Right lobe of liver (tissue), 6 donors: ENCODE results near the gene IL17B. TPM values are rescaled to one million over a fixed set of nuclear protein-coding genes. Genes with fewer than 3 reads are reported as not detected.

Experiments used
- ATAC-seq, 4 donors: fragments of 200-7000 bp; cut with Tn5 transposase; one replicate each; pipeline ENCODE4 v1.9.1; 2020; ENCODE audit warnings: mild to moderate bottlenecking in 4 of 4, moderate library complexity in 4 of 4
- DNase-seq, 3 donors: peaks; one replicate each; pipeline ENCODE4 v3.0.0-alpha.2; 2020
- H3K27ac ChIP-seq, 3 donors: fragments of 200-600 bp; one replicate each; pipeline ENCODE4 v1.8.0; 2022
- H3K27me3 ChIP-seq, 2 donors: fragments of 200-600 bp; one replicate each; pipeline ENCODE4 v1.8.0; 2022
- H3K36me3 ChIP-seq, 4 donors: fragments of 200-600 bp; sonication (generic) in 1 of 4; one replicate each; pipeline versions ENCODE4 v1.5.1 to v1.8.0; 2017 to 2022; ENCODE audit warnings: control low read depth in 1 of 4
- H3K4me1 ChIP-seq, 4 donors: fragments of 200-600 bp; sonication (generic) in 1 of 4; one replicate each; pipeline versions ENCODE4 v1.5.1 to v1.8.0; 2017 to 2022; ENCODE audit warnings: control low read depth in 1 of 4
- H3K4me3 ChIP-seq, 3 donors: fragments of 200-600 bp; one replicate each; pipeline ENCODE4 v1.8.0; 2022
- H3K9me3 ChIP-seq, 4 donors: fragments of 200-600 bp; sonication (generic) in 1 of 4; one replicate each; pipeline versions ENCODE4 v1.5.1 to v1.8.0; 2017 to 2022; ENCODE audit warnings: control low read depth in 1 of 4
- CTCF ChIP-seq, 4 donors: fragments of 200-600 bp in 3 of 4; fragments of 450-650 bp in 1 of 4; IDR thresholded peaks; one replicate each; pipeline versions ENCODE4 v1.5.1 to v1.8.0; 2016 to 2022; ENCODE audit warnings: antibody characterized with exemption in 4 of 4, mild to moderate bottlenecking in 2 of 4
- POLR2A ChIP-seq: fragments of 450-650 bp; IDR thresholded peaks from one replicate; pipeline ENCODE4 v1.6.1; 2017; ENCODE audit warnings: antibody characterized with exemption, mild to moderate bottlenecking
- WGBS: methylation state at CpG from one replicate; pipeline ENCODE4 v1.1.6; 2018; ENCODE audit warnings: low coverage, low lambda C conversion rate; ENCODE audit not compliant: insufficient coverage; ENCODE audit errors: missing lambda C conversion rate; 5-methylcytosine and 5-hydroxymethylcytosine counted together
- intact Hi-C, 2 donors: fragments of 100-400 bp; cut with DNase I; formaldehyde crosslinking; loops; one replicate each; pipeline versions ENCODE4 v1.11.2 to v1.14.1; 2022
- total RNA-seq, 6 experiments: library from RNA; depleted of rRNA in 2 of 6; stranded (reverse); fragments of >200 nt in 2 of 6; fragmentation: NEBNext Ultra II Directional in 3 of 6; extraction: Animal tissue kit (Norgen Biotek cat#: 25700) in 3 of 6; gene quantifications; one replicate each; pipeline versions ENCODE4 v1.1.0 to v1.2.4, GENCODE V29; 2016 to 2023
- donor health status: DM: no; HTN: yes; CAD: no.
- donor health status: DM: no; HTN: no; CAD: no.
- donor health status: DM: no; HTN: no; CAD: no.
- donor health status: DM: no; HTN: yes; CAD: no.
- donor health status: DM: no; HTN: yes; CAD: no.

The IL17B gene
- total RNA-seq, 6 experiments from 2014 or later: not detected

- no peaks in the 10 kb centered on the region for H3K36me3 ChIP-seq
- TF ChIP-seq POLR2A (no peak), CTCF (IDR thresholded peaks at IDR 0.05) (no peak)
- no peak overlapping the region for H3K27ac ChIP-seq
- H3K4me3 ChIP-seq: no peak overlapping the region
- WGBS: 97% methylated on average over 5 of the region's 5 CpGs
- H3K9me3 ChIP-seq: no peaks in the 10 kb centered on the region
- DNase-seq (no peak), ATAC-seq (no peak)
- intact Hi-C loops: loop anchor here in 1 of 2 donors (5.0 kb wide), 2 partner anchors 42 to 187 kb away; no protein-coding TSS in a partner anchor
- no peaks in the 10 kb centered on the region for H3K4me1 ChIP-seq
- H3K27me3 ChIP-seq: no peaks in the 10 kb centered on the region
Measured at GRCh38 chr5:149379818-149380374, 804 bp upstream of the IL17B start.

- Histone ChIP-seq H3K36me3 (no peaks in the 10 kb centered on the region), H3K4me3 (no peak overlapping the region), H3K4me1 (no peaks in the 10 kb centered on the region), H3K27ac (no peak overlapping the region), H3K27me3 (no peaks in the 10 kb centered on the region), H3K9me3 (no peaks in the 10 kb centered on the region)
- no peak for ATAC-seq
- intact Hi-C loops: no loop called here
- no peak for DNase-seq
- WGBS: 42% methylated on average over 3 of the region's 5 CpGs
- no peak for TF ChIP-seq POLR2A
- no peak for TF ChIP-seq CTCF (IDR thresholded peaks at IDR 0.05)
Measured at GRCh38 chr5:149378241-149378820, 761 bp downstream of the IL17B start.

DNA sequence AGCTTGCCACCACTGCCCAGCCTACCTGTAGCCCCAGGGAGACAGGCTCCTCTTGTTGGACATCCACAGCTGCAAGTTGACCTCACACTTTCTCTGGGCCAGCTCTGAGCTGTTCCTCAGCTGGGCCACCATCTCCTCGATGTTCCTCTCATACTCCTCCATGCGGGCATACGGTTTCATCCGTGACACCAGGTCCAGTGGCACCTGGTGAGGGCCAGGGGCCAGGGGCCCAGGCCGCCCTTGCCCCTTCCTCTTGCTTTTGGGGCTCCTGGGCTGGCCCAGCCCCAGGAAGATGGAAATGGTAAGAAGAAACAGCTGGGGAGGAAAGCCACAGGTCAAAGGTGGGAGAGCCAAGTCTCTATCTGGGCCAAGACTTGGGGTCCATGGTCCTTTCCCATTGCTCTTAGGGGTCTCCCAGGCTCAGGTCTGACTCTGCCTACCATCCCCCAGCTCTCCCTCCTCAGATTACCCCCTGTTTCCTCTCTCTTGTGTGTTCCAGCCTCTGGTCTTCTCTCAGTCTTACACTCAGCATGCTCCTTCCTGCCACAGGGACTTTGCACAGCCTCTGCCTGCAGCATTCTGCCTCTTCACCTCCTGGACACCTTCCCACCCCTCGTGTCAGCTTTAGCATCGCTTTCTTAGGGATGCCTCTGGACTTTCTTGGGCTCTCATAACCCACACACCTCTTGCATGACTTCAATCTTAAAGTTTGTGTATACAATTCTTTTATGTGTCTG is 2.2 kb downstream of the IL17B start:
- DNase-seq: no peak
- intact Hi-C loops: no loop called here

GRCh38 chr5:149376104-149376503 is 3.0 kb downstream of the IL17B start:
- H3K27me3 ChIP-seq: no peaks in the 10 kb centered on the region
- H3K27ac ChIP-seq: no peak overlapping the region
- no CpG with 5 or more reads among the region's 12 CpGs for WGBS
- intact Hi-C loops: no loop called here
- no peak overlapping the region for H3K4me3 ChIP-seq
- ATAC-seq (no peak), DNase-seq (no peak)
- H3K9me3 ChIP-seq: no peaks in the 10 kb centered on the region
- no peaks in the 10 kb centered on the region for H3K4me1 ChIP-seq
- no peaks in the 10 kb centered on the region for H3K36me3 ChIP-seq
- TF ChIP-seq POLR2A (no peak), CTCF (IDR thresholded peaks at IDR 0.05) (no peak)

More for the DNA sequence above, 2.2 kb downstream of the IL17B start:
- no peak for ATAC-seq
- Histone ChIP-seq H3K36me3 (no peaks in the 10 kb centered on the region), H3K4me3 (no peak overlapping the region), H3K27me3 (no peaks in the 10 kb centered on the region), H3K4me1 (no peaks in the 10 kb centered on the region), H3K27ac (no peak overlapping the region), H3K9me3 (no peaks in the 10 kb centered on the region)
- 81% methylated on average over 2 of the region's 7 CpGs for WGBS
- TF ChIP-seq POLR2A (no peak), CTCF (IDR thresholded peaks at IDR 0.05) (no peak)
